ENCODE measurements around the gene MARK1. TPM values are rescaled to one million over a fixed set of nuclear protein-coding genes. Genes with fewer than 3 reads are reported as not detected.

MARK1 gene
- polyA plus RNA-seq, 3 donors = not detected

DNA sequence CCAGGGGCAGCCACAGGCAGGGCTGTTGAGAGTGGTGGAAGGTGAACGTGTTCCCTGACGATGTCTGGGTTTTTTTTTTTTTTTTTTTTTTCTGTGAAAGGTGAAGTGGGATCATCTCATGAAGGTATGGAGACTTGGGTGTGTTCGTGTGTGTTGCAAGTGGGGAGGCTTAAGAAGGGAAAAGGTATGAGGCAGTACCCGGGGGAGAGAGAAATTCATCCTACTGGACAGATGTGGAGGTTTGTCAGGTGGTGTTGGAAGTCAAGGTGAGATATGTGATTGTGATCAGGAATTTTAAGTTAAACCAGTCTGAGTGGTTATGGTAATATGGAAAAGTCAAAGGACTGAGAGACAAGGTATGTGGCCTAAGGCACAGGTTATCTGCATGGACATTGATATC, 167.5 kb downstream of the MARK1 start:
- Histone ChIP-seq H3K27me3 (ENCODE audit: control insufficient read depth in 2 of 2, insufficient read depth in 2 of 2, low read length in 2 of 2) (peaks cover 15 to 23% of the 10 kb centered on the region in 2 donors), H3K4me1 (ENCODE audit: control insufficient read depth in 1 of 2, insufficient read depth in 2 of 2, low read length in 2 of 2) (peaks cover 7 to 14% of the 10 kb centered on the region in 2 donors), H3K9ac (ENCODE audit: insufficient read depth, low read length, poor library complexity, severe bottlenecking) (no peak overlapping the region), H3K27ac (ENCODE audit: low read depth in 1 of 2, low read length in 2 of 2) (no peak overlapping the region), H2AFZ (ENCODE audit: insufficient read depth, low read depth, low read length, poor library complexity, severe bottlenecking) (no peak overlapping the region), H3K36me3 (replicated peaks in 1 of 2; ENCODE audit: control insufficient read depth in 1 of 2, insufficient read depth in 2 of 2, low read length in 2 of 2) (no peaks in the 10 kb centered on the region), H4K20me1 (ENCODE audit: insufficient read depth, low read length) (no peaks in the 10 kb centered on the region), H3K79me2 (ENCODE audit: insufficient read depth, low read length) (no peaks in the 10 kb centered on the region), H3K9me3 (replicated peaks in 1 of 2; ENCODE audit: control insufficient read depth in 1 of 2, insufficient read depth in 1 of 2, low read length in 2 of 2) (no peaks in the 10 kb centered on the region), H3K4me3 (replicated peaks in 1 of 3; ENCODE audit: low read depth in 2 of 3, low read length in 3 of 3) (no peak overlapping the region), H3K4me2 (replicated peaks; ENCODE audit: extremely low read depth, low read length, poor library complexity, severe bottlenecking) (no peak overlapping the region)
- 96% methylated on average over 4 of the region's 4 CpGs for WGBS (ENCODE audit: insufficient coverage)
- Mint-ChIP-seq H3K27ac (no peak overlapping the region), H3K4me1 (peaks cover 19% of the 10 kb centered on the region), H3K4me3 (no peak overlapping the region), H3K27me3 (ENCODE audit: low read depth in 3 of 3) (peaks cover 13 to 23% (median 18%) of the 10 kb centered on the region in 3 donors), H3K36me3 (peaks cover 0 to 12% of the 10 kb centered on the region in 2 donors), H3K9me3 (peaks cover 0 to 2% (median 0%) of the 10 kb centered on the region in 7 donors)
- no peak for DNase-seq
- TF ChIP-seq CTCF (IDR thresholded peaks at IDR 0.05) = no peak
- intact Hi-C loops (cut with micrococcal nuclease) = no loop called here

DNA sequence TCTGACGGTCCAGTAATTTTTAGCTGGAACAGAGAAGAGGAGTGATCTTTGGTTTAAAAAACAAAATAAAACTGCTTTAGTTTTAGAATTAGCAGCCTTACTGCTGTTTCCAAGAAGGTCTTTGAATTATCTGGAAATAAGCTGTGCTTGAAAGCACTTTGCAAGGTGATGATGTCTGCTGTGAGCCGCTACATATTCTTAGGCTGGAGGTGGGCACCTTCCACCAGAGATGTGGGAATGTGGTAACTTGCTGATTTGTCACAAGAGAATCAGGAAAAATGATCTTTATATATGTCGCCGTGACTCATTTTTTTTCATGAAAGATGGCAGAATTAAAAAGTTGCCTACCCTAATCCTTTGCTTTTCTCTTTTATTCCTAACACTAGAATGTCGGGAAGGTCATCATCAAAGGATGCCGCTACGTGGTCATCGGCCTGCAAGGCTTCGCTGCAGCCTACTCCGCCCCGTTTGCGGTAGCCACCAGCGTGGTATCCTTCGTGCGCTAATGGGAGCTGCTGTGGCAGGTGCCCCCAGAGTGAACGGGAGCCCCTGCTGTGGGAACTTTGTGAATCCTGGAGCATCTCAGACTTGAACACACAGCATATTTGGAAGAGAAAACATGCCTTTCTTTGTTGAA, 168.4 kb downstream of the MARK1 start:
- Mint-ChIP-seq H3K27me3 (ENCODE audit: low read depth in 3 of 3) (peaks cover 7 to 15% (median 11%) of the 10 kb centered on the region in 3 donors), H3K4me1 (peaks cover 17% of the 10 kb centered on the region), H3K4me3 (no peak overlapping the region), H3K36me3 (peaks cover 0 to 9% of the 10 kb centered on the region in 2 donors), H3K27ac (no peak overlapping the region), H3K9me3 (peaks cover 0 to 2% (median 0%) of the 10 kb centered on the region in 7 donors)
- no peaks in the 10 kb centered on the region for H3K36me3 ChIP-seq (replicated peaks in 1 of 2; ENCODE audit: control insufficient read depth in 1 of 2, insufficient read depth in 2 of 2, low read length in 2 of 2)
- no peak overlapping the region for H3K9ac ChIP-seq (ENCODE audit: insufficient read depth, low read length, poor library complexity, severe bottlenecking)
- no peaks in the 10 kb centered on the region for H4K20me1 ChIP-seq (ENCODE audit: insufficient read depth, low read length)
- intact Hi-C loops (cut with micrococcal nuclease) = no loop called here
- peaks cover 8 to 15% of the 10 kb centered on the region in 2 donors for H3K27me3 ChIP-seq (ENCODE audit: control insufficient read depth in 2 of 2, insufficient read depth in 2 of 2, low read length in 2 of 2)
- TF ChIP-seq CTCF (IDR thresholded peaks at IDR 0.05) = no peak
- no peak overlapping the region for H3K27ac ChIP-seq (ENCODE audit: low read depth in 1 of 2, low read length in 2 of 2)
- no peak overlapping the region for H2AFZ ChIP-seq (ENCODE audit: insufficient read depth, low read depth, low read length, poor library complexity, severe bottlenecking)
- no peak overlapping the region for H3K4me2 ChIP-seq (replicated peaks; ENCODE audit: extremely low read depth, low read length, poor library complexity, severe bottlenecking)
- H3K79me2 ChIP-seq (ENCODE audit: insufficient read depth, low read length) = no peaks in the 10 kb centered on the region
- no peaks in the 10 kb centered on the region for H3K9me3 ChIP-seq (replicated peaks in 1 of 2; ENCODE audit: control insufficient read depth in 1 of 2, insufficient read depth in 1 of 2, low read length in 2 of 2)
- H3K4me3 ChIP-seq (replicated peaks in 1 of 3; ENCODE audit: low read depth in 2 of 3, low read length in 3 of 3) = no peak overlapping the region
- WGBS (ENCODE audit: insufficient coverage) = over 99% methylated on average over 14 of the region's 16 CpGs
- H3K4me1 ChIP-seq (ENCODE audit: control insufficient read depth in 1 of 2, insufficient read depth in 2 of 2, low read length in 2 of 2) = peaks cover 0 to 5% of the 10 kb centered on the region in 2 donors
- no peak for DNase-seq
